HG03025 (cell line): ENCODE measurements around the gene TAOK3.
A peak's percentile ranks its signal among the peaks of the same experiment; 100 is the strongest.

ENCODE experiments used
- ATAC-seq: cut with Tn5 transposase; IDR thresholded peaks from one replicate; pipeline ENCODE4 v1.9.1; 2021; ENCODE audit warnings: mild to moderate bottlenecking, moderate library complexity; ENCODE audit not compliant: unreplicated experiment, low FRiP score

Gene TAOK3

DNA sequence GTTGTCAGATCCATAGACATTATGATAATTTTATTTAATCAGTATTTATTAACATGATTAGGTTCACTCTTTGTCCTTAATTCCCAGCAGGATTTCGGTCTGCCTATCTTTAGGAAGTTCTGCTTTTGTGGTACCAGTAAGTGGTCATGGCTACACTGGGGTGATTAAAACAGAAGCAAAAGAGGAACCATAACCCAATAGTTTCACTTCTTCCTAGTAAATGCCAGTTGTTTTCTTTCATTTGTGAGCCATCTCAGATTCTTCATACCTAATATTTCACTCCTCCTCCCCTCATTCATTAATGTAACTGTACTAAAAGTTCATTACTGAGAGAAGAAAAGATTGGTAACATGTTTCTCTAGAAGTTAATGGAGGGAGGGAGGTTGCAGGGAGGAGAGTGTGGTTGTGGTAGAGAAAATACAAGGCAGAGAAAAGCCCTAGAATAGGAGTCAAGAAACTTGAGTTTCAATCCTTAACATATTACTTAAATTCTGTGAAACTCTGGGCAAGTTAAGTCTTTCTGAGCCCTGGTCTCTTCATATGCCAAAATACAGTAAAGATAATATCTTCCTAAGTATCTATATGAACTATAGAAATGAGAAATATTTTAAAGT is 135.5 kb downstream of the TAOK3 start:
- ATAC-seq: peak; percentile 90

GRCh38 chr12:118220702-118221101 is 152.0 kb downstream of the TAOK3 start:
- ATAC-seq: no peak

DNA sequence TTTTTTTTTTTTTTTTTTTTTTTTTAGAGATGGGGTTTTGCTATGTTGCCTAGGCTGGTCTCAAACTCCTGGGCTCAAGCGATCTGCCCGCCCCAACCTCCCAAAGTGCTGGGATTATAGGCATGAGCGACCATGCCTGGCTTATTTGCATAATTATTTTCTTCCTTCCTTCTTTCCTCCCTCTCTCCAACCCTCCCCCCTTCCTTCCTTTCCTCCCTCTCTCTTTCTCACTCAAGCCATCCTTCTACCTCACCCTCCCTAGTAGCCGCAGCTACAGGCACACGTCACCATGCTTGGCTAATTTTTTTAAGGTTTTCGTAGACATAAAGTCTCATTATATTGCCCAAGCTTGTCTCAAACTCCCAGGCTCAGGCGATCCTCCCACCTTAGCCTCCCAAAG is 152.9 kb downstream of the TAOK3 start:
- ATAC-seq: no peak

- no peak for ATAC-seq
Observed at GRCh38 chr12:118219106-118219505, 153.6 kb downstream of the TAOK3 start.

GRCh38 chr12:118213452-118213851 is 159.3 kb downstream of the TAOK3 start:
- no peak for ATAC-seq

- ATAC-seq: no peak
Observed at GRCh38 chr12:118212606-118213005, 160.1 kb downstream of the TAOK3 start.

GRCh38 chr12:118206107-118206412 is 166.6 kb downstream of the TAOK3 start:
- no peak for ATAC-seq

GRCh38 chr12:118193958-118194357 is 178.7 kb downstream of the TAOK3 start:
- no peak for ATAC-seq

DNA sequence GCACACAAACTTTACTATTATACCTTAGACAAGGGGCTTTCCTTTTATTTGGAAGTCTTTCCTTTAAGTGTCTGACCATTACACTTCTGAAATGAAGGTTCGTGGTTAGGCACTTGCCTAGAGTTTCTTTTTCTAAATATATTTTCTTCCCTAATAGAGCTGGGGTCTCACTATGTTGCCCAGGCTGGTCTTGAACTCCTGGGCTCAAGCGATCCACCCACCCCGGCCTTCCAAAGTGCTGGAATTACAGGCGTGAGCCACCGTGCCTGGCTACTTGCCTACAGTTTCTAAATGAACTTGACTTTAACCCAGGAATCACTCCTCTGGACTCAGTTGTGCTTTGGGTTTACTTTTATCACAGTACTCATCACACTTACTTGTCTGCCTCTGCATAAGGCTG is 179.2 kb downstream of the TAOK3 start:
- ATAC-seq: no peak

GRCh38 chr12:118190266-118190665 is 182.4 kb downstream of the TAOK3 start:
- no peak for ATAC-seq

GRCh38 chr12:118189741-118190191 is 182.9 kb downstream of the TAOK3 start:
- no peak for ATAC-seq

DNA sequence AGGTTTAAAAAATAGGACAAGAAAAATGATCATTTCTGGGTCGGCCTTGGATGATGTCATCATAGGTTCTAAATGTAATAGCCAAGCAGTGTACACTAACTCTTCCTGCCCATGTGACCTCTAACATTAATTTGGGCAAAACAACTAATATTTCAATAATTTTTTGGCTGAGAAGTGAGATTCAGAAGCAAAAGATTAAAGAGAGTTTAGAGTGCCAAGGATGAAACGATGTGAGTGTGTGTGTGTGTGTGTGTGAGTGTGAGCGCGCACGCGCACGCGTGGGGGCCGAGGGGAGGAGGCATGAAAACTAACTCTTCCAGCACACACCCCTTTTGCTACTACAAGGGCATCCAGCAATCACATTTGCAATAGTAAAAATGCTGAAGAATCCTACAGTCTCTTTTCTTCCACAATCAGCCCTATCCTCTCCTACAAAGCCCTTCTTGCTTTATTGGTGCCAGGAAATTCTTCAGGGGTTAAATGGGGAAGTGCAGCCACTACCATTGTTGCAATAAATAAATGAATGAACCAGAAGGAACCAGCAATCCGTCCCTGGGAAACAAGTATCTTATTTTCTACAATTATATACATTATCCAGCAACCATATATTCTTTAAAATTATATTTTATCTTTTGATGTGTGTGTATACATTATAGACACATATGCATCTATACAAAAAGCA is 183.9 kb downstream of the TAOK3 start:
- ATAC-seq: no peak

DNA sequence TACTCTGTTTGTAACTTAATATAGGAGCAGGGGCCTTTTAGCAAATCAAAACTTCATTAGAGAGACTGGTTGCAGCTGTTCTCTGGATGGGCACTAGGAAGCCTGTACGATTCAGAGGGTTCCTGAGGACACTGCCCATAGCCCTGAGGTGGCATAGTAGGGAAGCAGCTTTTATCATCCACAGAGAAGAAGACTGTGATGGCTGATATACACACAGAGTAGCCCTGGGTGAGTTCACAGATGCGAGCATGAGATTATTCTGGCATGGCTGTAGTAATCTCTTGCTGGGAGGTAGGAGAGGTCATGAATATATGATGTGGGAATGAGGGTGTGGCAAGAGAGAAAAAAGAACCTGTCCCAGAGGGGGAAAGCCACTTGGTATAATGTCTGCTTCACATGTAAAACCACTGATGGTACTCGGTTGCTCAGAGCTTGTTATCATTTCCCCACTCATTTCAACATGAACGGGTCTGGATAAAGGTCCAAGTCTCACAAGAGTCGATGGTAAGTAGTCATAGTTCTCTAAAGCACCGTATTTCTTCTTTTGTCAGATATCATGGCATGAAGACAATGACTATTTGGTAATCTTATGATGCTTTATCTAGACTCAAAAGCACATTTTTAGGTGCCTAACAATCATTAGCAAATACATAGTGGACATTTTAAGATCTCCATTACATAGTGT is 184.8 kb downstream of the TAOK3 start:
- ATAC-seq: no peak

DNA sequence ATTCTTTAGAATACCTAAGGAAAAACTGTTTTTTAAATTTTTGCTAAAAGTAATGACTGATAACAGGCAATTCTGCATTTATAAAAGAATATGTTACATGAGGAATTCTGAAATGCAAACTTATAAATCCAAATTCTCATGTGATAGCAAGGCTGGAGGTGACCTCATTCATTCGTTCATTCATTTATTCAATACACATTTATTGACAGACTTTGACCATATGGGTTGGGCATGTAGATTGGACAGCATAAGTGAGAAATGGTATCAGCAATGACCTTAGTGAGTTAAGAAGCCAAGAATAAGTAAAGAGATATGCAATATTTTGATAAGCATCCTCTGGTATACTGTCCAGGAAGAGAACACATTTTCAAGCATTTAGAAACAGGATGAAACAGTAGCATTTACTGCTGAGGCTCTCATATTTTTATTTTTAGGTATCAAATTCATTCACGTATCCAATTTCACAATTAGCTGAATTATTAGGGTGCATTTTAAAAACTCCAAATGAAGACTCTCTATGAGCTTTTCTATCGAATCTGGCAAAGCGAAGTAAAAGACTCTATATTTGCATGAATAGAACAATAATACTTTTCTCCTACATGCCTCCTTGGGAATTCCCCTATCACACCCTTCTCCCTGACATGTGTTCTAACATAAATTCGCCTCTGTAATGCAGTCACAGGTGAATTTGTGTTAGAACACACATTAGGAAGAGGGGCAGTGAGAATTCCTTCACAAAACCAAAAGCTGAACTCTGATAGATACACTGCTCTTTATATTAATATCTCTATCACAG is 186.9 kb downstream of the TAOK3 start:
- ATAC-seq: no peak

GRCh38 chr12:118183711-118184110 is 189.0 kb downstream of the TAOK3 start:
- no peak for ATAC-seq

DNA sequence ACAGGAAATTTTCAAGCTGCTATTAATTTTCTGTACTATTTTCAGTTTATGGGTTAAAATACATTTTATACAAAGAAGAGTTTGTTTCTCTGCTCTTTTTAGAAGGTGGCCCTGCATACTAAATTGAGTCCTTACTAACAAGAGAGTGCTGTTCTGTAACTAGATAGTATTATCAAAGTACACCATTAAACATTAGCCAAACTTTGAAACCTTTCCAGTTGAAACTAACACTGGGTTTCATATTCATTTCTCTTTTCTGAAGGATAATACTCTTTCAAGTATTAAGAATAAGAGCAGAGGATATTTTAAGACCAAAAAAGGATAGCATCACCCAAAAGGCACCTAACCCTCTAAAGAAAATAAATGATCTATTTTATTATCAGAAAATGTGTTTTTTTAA is 189.6 kb downstream of the TAOK3 start:
- no peak for ATAC-seq

DNA sequence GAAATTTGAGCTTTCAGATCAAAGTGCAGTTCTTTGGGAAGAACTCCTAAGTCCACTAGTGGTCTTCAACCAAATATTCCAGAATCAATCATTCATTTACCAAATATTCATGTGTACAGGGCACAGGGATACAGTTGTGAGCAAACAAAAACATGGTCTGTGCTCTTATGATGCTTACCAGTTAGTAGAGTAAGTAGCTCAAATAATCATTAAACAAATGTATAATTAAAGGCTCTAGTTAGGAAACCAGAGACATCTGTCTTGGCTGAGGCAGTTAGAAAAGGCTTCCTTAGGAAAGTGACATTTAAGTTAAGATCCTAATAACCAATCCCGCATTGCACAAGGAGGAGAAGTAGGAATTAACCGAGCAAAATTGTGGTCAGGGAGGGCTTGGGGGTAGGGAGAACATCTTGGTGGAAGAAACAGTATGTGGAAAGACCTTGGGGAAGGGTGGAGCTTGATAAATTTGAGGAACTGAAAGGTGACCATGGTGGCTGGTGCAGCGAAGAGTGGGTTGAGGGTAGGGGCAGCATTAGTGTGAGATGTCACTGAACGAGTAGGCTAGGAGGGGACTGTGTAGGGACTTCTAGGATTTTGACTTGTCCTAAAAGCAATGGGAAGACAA is 196.8 kb downstream of the TAOK3 start:
- ATAC-seq: peak; percentile 64

- peak; percentile 92 for ATAC-seq
Observed at GRCh38 chr12:118166946-118167345, 205.8 kb downstream of the TAOK3 start.

DNA sequence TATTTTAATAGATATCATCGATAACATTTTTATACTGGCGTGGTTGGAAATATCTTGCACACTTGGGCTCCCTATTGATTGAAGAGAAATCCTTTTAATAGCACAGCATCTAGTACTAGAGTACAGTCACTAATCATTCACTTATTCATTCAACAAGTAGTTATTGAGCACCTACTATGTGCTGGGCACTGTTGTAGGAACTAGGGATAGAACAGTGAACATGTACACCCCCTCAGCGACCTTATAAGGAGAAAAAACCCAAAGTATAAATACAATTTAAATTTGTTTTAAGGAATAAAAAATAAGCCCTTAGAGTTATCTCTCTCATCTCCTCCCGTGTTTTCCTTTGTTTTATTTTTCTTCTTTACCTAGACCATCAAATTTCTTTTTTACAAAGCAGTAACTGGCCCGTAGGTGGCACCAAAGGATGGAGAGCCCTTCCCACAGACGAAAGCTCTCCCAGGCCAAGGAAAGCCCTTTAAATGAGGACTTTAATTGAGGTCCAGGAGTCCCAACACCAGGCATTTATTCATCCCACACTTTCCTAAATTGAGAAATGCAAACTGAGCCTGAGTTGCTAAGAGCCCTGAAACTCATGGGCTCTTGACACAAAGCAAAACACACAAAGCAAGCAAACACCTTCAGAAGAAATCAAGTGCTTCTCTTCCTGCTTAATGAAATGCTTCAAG is 207.8 kb downstream of the TAOK3 start:
- ATAC-seq: no peak

DNA sequence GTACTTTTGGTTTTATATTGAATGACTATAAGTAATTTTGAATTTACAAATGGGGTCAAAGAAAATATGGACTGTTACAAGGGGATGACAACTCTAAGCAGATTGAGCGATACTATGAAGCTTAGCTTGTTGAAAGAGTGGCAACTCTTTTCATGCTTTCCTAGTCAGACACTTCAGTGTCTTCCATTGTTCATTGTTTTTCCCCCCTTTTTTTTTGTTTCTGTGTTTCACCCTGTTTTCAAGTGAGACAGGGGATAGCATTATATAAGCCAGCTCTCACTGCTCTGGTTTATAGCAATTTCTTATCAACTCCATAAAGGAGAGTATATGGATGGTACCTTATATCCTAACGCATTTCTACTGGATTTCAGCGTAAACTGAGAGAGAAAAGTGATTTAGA is 212.2 kb downstream of the TAOK3 start:
- no peak for ATAC-seq
